Peyer's patch (tissue), 4 donors: ENCODE data around the gene KRTAP5-3. TPM values are rescaled to one million over a fixed set of nuclear protein-coding genes. Genes with fewer than 3 reads are reported as not detected.
"Not testable (repeated sequence)": the region's sequence is repeated elsewhere in the genome, so short reads cannot be mapped to it uniquely, and the experiment has no call there.

Experiments used
- DNase-seq, 3 donors: peaks; one replicate each; pipeline ENCODE4 v3.0.0-alpha.2; 2017 to 2019
- H3K27ac ChIP-seq, 4 donors: fragments of 200-600 bp; sonication (generic); one replicate each; pipeline ENCODE4 v1.5.1; 2016 to 2019
- H3K27me3 ChIP-seq, 2 donors: fragments of 200-600 bp; sonication (generic); one replicate each; pipeline ENCODE4 v1.5.1; 2019
- H3K36me3 ChIP-seq, 3 donors: fragments of 200-600 bp; sonication (generic); one replicate each; pipeline ENCODE4 v1.5.1; 2016 to 2019
- H3K4me1 ChIP-seq, 4 donors: fragments of 200-600 bp; sonication (generic); one replicate each; pipeline ENCODE4 v1.5.1; 2016 to 2019
- H3K4me3 ChIP-seq, 4 donors: fragments of 200-600 bp; sonication (generic); 1 replicate in 3 of 4; 2 replicates in 1 of 4; pipeline ENCODE4 v1.5.1; 2016 to 2019; ENCODE audit warnings: mild to moderate bottlenecking in 1 of 4
- H3K9me3 ChIP-seq, 4 donors: fragments of 200-600 bp; sonication (generic); one replicate each; pipeline ENCODE4 v1.5.1; 2016 to 2019; ENCODE audit warnings: mild to moderate bottlenecking in 1 of 4
- POLR2A ChIP-seq, 2 donors: fragments of 450-650 bp; IDR thresholded peaks; one replicate each; pipeline ENCODE4 v1.5.1; 2017; ENCODE audit warnings: antibody characterized with exemption in 2 of 2, mild to moderate bottlenecking in 2 of 2, moderate library complexity in 2 of 2
- total RNA-seq, 4 donors: library from RNA; depleted of rRNA; stranded (reverse); fragments of >200 nt; gene quantifications; one replicate each; pipeline ENCODE4 v1.1.0, GENCODE V29; 2016
- TF ChIP-seq, protein P1 (sequence below), 6 experiments: fragments of 450-650 bp in 4 of 6; fragments of 200-600 bp in 2 of 6; sonication (generic) in 1 of 6; IDR thresholded peaks; one replicate each; pipeline ENCODE4 v1.5.1; 2017 to 2019; ENCODE audit warnings: antibody characterized with exemption in 6 of 6, mild to moderate bottlenecking in 3 of 6, moderate library complexity in 1 of 6

The KRTAP5-3 gene
- total RNA-seq, 4 donors from 2014 or later, result not detected

DNA sequence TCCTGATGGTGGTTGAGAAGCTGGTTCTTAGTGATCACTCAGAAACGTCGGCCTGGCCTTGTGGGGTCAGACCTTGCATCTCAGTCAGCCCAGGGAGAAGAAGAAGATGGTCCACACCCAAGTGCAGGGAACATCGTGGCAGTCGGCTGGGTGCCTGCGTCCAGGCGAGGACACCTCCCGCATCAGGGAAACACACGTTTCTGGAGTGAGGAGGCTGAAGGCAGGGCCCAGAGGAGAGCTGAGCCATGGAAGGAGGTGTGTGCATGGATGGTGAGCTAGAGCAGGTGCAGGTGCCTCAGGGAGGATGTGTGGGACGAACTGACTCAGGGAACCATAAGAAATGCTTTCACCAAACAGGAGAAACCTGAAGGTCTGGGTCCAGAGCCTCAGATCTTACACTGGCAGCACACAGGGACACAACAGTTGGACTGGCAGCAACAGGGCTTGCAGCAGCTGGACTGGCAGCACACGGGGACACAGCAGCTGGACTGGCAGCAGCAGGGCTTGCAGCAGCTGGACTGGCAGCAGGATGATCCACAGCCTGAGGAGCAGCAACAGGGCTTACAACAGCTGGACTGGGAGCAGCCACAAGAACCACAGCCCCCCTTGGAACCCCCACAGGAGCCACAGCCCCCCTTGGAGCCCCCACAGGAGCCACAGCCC, 10.8 kb downstream of the KRTAP5-3 start:
- H3K4me1 ChIP-seq, result peaks cover 0 to 3% (median 0%) of the 10 kb centered on the region in 4 donors
- no peaks in the 10 kb centered on the region for H3K36me3 ChIP-seq
- H3K9me3 ChIP-seq, result no peaks in the 10 kb centered on the region
- DNase-seq, result no peak
- H3K27ac ChIP-seq, result no peak overlapping the region
- H3K27me3 ChIP-seq, result no peaks in the 10 kb centered on the region
- no peak for TF ChIP-seq POLR2A (IDR thresholded peaks at IDR 0.05)
- TF ChIP-seq, protein P1, sequence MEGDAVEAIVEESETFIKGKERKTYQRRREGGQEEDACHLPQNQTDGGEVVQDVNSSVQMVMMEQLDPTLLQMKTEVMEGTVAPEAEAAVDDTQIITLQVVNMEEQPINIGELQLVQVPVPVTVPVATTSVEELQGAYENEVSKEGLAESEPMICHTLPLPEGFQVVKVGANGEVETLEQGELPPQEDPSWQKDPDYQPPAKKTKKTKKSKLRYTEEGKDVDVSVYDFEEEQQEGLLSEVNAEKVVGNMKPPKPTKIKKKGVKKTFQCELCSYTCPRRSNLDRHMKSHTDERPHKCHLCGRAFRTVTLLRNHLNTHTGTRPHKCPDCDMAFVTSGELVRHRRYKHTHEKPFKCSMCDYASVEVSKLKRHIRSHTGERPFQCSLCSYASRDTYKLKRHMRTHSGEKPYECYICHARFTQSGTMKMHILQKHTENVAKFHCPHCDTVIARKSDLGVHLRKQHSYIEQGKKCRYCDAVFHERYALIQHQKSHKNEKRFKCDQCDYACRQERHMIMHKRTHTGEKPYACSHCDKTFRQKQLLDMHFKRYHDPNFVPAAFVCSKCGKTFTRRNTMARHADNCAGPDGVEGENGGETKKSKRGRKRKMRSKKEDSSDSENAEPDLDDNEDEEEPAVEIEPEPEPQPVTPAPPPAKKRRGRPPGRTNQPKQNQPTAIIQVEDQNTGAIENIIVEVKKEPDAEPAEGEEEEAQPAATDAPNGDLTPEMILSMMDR (IDR thresholded peaks at IDR 0.05), result no peak
- no peak overlapping the region for H3K4me3 ChIP-seq

DNA sequence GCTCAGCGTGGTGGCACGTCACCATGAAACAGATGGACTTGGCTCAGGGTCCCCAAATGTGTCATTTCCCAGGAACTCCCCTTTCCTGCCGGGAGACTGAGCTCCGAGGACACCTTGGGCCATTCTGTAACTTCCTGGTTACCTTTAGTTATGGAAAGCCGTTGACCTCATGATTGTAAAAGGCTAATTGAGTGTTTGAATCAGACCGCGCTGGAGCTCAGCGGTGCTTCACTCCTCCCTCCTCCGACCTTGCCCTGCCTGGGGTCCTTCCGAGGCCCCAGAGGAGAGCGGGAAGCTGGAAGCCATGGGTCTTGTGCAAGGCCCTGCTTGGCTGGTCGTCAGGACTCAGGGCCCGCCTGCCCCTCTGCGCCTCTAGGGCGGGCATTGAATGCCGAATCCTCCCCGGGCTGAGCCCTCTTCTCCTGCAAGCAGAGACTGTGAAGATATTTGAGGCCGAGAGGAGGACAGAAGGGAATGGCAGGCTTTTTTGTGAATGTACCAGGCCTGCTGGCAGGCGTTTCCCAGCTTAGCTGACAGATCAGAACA, 11.6 kb downstream of the KRTAP5-3 start:
- not testable (repeated sequence) for H3K9me3 ChIP-seq, H3K27me3 ChIP-seq, H3K4me1 ChIP-seq, H3K4me3 ChIP-seq, H3K36me3 ChIP-seq
- H3K27ac ChIP-seq, result peak overlapping the region in 2 of 4 donors; percentile 51 to 57
- DNase-seq, result peak in 2 of 3 donors; percentile 72 to 75

DNA sequence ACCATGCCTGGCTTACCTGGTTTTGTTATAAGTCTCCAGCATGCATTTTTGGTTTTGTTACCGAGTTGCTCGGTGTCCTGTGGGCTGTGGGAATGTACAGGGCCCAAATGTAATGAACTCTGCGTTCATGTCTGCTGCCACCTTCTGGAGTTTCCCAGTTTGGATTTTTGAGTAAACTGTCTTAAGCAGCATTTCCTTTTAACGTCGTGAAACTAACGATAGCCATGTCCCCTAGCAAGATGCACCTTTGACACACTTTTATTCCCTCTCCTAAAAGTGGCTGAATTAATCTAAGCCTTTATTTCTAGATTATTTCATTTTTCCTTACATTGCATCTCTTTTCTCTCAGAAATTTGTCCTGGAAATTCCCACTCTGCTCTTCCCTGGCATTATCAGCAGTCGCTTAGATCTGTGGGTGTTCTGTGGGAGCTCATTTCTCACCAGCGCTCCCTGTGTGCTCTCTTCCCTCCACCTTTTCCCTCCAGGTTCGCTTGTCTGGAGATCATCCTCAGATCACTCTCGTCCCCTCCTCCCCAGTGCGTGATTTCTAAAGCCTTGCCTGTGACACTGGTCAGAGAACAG, 12.2 kb downstream of the KRTAP5-3 start:
- H3K36me3 ChIP-seq, H3K4me3 ChIP-seq, H3K4me1 ChIP-seq, H3K27me3 ChIP-seq, H3K9me3 ChIP-seq, DNase-seq: not testable (repeated sequence)
- H3K27ac ChIP-seq, result peak overlapping the region in 3 of 4 donors; percentile 28 to 57 (median 51)
- TF ChIP-seq, protein P1 (IDR thresholded peaks at IDR 0.05), result peak in 1 of 6 experiments; percentile 1
- TF ChIP-seq POLR2A (IDR thresholded peaks at IDR 0.05), result peak in 1 of 2 donors; percentile 33

DNA sequence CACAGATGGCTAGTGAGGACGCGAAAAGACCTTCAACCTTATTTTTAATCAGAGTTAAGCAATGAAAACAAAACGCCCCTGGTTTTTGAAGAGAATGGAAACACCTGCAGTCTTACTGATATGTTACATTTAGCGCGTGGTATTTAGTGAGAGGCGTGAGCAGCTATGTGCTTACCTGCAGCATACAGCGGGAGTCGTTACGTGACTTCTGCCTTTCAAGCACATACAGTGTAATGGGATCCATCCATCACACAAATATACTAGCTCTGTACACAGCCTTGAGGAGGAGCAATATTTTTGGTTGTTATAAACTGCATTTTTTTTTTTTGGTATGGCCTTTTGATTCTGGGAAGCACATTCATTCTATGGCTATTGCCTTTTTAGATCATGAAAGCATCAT, 15.6 kb downstream of the KRTAP5-3 start:
- H3K36me3 ChIP-seq, result no peaks in the 10 kb centered on the region
- DNase-seq, result no peak
- H3K27me3 ChIP-seq, result no peaks in the 10 kb centered on the region
- H3K4me3 ChIP-seq, result no peak overlapping the region
- no peak overlapping the region for H3K27ac ChIP-seq
- TF ChIP-seq POLR2A (IDR thresholded peaks at IDR 0.05), result no peak
- TF ChIP-seq, protein P1 (IDR thresholded peaks at IDR 0.05), result no peak
- no peaks in the 10 kb centered on the region for H3K9me3 ChIP-seq
- H3K4me1 ChIP-seq, result peaks cover 0 to 3% (median 0%) of the 10 kb centered on the region in 4 donors

DNA sequence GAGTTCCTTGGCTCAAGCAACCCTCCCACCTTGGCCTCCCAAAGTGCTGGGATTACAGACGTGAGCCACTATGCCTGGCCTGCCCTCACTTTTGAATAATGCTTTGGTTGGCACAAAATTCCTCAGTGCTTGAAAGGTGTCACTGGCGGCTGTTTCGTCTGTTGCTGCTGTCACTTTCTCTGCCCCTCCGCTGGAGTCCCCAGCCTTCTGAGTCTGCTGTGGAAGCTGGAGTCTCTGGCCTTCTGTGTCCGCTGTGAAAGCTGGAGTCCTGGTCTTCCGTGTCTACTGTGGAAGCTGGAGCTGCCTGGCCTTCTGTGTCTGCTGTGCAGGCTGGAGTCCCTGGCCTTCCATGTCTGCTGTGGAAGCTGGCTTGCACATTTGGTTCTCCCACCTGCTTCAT, 18.3 kb downstream of the KRTAP5-3 start:
- H3K9me3 ChIP-seq, result no peaks in the 10 kb centered on the region
- no peaks in the 10 kb centered on the region for H3K4me1 ChIP-seq
- TF ChIP-seq, protein P1 (IDR thresholded peaks at IDR 0.05), result no peak
- TF ChIP-seq POLR2A (IDR thresholded peaks at IDR 0.05), result no peak
- DNase-seq, result no peak
- no peak overlapping the region for H3K27ac ChIP-seq
- no peaks in the 10 kb centered on the region for H3K36me3 ChIP-seq
- no peak overlapping the region for H3K4me3 ChIP-seq
- no peaks in the 10 kb centered on the region for H3K27me3 ChIP-seq

DNA sequence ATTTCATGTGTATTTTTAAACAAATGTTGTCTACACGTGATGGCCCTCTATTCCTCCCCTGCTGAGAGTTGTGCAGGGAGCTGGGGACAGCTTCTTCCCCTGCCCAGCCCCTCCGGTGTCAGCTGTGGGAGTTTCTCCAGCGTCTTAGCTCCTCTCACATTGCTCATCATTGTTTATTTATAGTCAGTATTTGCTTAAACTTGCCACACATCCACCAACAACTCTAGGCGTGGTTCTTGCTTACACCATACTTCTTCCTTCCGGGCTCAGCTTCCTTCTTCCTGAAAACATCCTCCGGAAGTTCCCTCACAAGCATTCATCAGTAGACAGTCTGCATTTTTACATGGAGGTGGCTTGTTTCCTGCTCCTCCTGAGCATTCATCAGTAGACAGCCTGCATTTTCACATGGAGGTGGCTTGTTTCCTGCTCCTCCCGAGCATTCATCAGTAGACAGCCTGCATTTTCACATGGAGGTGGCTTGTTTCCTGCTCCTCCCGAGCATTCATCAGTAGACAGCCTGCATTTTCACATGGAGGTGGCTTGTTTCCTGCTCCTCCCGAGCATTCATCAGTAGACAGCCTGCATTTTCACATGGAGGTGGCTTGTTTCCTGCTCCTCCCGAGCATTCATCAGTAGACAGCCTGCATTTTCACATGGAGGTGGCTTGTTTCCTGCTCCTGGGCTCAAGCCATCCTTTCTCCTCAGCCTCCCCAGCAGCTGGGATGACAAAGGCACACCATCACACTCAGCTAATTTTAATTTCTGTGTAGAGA, 18.9 kb downstream of the KRTAP5-3 start:
- not testable (repeated sequence) for H3K27me3 ChIP-seq, DNase-seq, H3K4me1 ChIP-seq, H3K27ac ChIP-seq, H3K9me3 ChIP-seq, H3K36me3 ChIP-seq, H3K4me3 ChIP-seq
